Amygdala (tissue), 56 donors: Measurements from ENCODE around the gene OGFRL1.

Experiments
- DNase-seq, 56 donors: peaks; one replicate each; lab custom pipeline; 2025; lab: John Stamatoyannopoulos, UW

OGFRL1 gene

DNA sequence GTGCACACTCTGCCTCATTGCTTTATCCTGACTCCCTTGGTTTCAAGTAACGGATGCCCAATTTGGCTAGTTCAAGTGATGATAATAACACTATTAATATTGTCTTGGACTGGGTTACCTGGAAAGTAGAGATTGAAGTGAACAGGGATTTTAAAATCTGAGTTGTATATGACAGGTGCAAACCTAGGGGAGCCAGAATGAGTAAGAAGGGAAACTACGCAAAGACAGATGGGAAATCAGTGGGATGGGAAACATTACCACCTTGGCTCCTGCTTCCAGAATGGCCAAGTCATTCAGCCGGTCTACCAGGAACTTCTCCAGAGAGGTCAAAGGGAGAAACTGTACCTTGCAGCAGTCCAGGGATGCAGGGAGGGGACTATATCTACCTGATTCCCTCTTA, 41.9 kb downstream of the OGFRL1 start:
- no peak for DNase-seq

DNA sequence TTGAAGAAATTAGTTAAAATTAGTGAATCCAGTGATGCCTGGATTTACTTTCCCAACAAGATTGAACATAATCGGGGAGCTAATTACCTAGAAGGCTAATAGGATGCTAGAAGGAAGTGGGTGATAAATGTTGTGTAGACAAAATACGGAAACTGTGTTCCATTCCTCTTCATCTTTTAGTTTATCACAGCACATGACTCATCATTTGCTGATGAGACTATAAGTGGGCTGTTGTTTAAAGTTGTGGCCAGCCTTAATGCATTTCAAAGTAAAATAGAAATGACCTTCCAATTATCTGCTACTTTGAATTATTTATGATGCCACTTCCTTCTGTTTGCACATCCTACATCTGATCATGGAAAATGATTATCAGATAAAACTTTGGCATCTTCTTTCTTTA, 43.4 kb downstream of the OGFRL1 start:
- no peak for DNase-seq

DNA sequence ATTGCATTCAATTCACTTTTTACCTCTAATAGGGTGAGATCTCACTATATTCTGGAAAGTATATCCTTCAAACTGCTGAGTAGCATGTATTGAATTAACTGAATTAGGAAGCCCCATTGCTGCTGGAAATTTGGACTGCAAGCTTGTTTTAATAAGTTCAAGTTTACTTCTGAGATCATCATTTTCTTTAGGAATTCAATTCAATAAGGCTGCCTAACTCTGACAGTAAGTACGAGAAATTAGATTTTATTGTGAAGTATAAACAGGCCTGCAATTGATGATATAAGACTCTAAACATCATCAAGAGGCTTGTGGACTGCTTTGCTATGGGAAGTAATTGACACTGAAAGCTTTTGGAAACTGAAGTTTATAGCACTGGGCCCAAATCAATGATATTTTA, 44.4 kb downstream of the OGFRL1 start:
- no peak for DNase-seq

DNA sequence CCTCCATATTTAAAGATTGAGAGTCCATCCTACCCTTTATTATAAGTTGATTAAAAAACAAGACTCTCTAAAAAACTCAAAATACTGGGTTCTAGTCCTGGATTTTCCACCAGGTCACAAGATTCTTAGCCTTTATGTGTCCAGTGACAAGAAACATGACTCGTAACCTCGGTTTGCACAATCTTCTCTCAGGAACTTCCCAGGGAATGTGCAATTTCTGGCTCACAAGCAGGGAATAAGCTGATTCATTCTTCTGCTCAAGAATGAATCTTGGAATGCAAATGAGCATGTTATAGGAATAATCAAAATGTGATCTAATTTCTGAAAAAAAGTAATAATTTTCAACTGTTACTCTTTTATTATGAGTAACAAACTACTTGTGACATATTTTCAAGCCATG, 45.1 kb downstream of the OGFRL1 start:
- DNase-seq: no peak

DNA sequence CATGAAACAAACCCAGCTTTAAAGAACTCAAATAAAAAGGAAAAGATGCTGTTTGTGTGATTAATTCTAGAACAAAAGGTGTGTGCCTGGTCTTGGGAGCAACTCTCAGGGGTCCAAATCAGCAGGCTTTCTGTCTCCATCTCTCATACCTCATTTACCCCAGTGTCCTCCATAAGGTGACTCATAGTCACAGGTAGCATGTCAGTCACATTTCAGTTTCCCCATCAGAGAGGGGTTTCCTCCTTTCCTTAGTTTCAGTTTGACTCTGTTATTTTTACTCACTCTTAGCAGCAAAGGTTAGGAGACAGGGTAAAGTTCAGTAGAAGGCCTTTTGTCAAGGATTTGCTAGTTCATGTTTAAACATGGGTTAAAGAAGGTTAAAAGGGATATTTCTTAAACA, 46.2 kb downstream of the OGFRL1 start:
- DNase-seq: no peak

DNA sequence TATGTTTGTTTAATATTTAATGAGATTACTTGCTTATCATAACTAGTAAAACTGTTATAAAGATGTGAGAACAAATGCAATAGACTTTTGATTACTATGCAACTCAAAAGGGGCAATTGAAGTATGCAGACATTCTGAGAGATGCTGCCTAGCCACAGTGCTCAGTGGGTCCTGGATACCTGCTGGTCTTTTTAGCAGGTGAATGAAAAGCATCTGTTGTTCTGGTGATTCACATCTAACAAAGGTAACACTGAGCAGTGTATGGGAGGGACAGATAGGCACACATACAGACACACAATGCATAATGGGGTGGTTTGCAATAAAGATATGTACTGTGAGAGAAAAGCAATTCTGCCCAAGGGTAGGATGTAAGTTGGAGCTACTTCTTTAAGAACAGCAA, 46.9 kb downstream of the OGFRL1 start:
- no peak for DNase-seq

DNA sequence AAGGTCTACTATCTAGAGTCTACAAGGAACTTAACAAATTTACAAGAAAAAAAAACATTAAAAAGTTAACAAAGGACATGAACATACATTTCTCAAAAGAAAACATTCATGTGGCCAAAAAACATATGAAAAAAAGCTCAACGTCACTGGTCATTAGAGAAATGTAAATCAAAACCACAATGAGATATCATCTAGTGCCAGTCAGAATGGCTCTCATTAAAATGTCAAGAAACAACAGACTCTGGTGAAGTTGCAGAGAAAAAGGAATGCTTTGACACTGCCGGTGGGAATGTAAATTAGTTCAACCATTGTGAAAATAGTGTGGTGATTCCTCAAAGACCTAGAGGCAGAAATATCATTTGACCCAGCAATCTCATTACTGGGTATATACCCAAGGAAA, 48.3 kb downstream of the OGFRL1 start:
- no peak for DNase-seq

DNA sequence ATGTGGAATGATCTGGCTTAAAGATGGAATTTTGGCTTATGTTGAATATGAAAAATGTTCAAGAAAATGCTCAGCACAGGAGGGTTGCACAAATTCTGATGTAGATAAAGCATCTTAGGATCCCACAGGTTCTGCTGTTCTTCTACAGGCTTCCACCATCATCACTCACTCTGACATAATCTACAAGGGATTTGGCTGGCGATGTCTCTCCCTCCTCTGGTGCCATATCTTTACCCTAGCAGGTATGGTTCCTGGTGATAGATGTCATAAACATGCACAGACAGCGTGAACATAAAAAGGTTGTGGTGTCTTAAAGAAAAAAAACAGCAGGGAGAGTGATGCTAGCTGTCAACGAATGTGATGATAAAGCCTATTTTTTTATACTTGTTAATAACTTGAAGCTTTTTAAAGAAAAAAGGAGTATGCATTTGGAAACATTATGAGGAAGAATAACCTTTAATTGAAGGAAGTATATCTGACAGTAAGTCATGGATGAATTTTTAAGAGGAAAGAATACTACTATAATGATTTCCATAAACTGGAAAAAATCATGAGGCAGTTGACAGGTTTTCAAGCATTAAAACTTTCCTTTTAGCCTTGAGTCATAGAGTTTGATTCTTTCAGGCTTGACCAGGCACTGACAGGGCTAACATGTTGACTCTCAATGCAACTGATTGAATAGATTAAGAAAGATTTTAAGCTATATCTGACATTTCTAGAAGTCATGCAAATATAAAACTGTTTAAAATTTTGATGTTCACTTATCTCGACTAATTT, 50.1 kb downstream of the OGFRL1 start:
- no peak for DNase-seq

DNA sequence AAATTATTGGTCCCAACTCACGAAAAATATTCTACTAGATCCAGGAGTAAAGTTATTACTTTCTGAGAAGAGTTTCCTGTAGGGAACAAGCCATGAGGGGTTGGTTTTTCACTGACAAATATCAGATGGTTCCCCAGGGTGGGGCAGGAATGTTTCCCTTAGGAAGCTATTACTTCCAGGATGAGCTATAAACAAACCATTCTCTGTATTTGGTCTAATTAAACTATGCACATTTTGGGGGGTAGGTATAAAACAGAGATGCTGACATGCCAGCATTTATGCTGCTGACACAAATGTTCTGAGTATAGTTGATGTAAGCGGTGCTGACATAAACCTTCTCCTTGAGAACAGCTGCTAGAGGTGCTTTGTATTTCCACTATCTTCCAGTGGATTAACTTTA, 54.2 kb downstream of the OGFRL1 start:
- DNase-seq: no peak

DNA sequence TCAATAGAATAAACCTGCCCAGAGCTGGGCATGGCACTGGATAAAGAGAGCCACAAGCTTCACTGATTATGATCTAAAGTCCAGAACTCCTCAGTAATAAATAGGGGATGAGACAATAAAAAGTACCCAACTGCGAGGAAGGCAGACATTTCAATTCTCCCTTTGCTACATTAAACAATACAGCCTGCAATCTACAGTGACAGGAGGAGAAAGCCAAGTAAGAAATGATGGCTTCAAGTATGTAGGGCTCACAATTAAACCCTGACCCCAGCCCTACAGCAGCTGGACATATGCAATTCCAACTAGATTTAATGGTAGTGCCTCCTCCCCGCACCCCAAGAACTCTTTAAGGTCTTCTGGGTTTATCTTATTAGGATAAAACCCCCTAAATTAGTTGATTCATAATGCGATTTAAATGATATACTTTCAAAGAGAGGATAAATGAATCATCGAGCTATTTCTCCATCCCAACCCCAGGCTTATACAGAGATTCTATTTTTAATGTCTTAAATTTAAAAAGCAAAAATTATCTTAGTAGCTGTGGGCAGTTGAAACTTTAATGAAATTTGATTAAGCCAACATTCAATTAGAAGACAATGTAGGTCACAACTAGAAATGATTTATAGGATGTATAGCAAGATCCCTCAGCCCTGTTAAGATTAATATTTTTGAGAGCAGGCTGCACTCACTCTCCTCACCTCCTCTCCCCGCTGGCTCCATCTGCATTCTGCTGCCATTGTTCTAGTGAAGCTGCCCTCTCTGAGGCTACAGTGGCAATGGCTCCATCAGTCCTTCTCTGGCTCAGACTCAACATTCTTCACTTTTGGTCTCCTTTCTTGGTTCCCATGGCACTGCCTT, 57.1 kb downstream of the OGFRL1 start:
- peak in 4 of 56 donors; percentile 5 to 19 (median 14) for DNase-seq

DNA sequence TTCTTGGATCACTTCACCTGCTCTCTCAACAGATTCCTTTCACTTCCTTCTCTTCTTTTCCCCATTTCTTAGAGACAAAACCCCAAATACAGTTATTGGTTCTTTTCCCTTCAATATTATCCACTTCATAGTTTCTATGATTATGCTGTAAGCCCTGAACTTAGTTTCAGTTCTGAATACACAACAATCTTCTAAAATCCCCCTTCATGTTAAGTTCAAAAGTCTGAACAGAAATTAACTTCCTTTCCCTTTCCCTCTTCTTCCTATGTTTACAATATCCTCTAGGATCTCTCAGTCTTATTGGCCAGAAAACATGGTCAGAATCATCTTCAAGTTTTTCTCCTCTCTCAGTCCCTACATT, 57.7 kb downstream of the OGFRL1 start:
- DNase-seq: no peak

DNA sequence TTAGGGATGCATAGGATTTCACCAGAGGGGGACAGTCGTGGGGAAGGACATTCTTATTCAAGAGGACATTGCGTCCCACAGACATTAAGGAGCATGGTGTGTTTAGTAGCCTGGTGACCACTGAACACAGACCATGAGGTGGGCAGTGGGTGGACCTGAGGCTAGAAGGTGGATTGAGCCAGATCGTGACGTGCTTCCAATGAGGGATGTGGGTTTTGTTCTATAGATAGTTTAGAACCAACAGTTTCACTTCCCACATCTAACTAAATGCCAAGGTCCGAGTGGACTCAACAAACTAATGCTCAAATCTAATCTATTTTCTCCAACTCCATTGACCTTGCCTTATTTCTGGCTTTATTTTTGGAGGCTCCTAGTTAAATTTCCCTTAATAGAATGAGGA, 58.5 kb downstream of the OGFRL1 start:
- peak in 8 of 56 donors; percentile 3 to 19 (median 10) for DNase-seq

DNA sequence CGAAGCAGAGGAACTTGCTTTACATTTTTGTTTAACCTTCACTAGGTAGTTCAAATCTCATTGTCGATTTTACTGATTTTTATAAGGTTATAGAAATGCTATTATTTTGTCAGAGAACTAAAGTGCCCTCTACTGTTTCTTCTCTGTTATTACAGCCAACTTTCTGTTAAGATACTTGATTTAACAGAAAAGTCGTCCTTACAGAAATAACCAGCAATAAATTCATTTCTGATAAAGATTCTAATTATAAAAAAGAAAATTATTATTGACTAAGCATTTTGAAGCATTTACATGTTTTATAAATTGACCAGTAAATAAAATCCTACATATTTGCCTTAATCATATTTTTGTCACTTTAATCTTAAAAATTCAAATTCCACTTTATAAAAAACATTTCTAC, 60.8 kb downstream of the OGFRL1 start:
- DNase-seq: peak in 1 of 56 donors; percentile 19

DNA sequence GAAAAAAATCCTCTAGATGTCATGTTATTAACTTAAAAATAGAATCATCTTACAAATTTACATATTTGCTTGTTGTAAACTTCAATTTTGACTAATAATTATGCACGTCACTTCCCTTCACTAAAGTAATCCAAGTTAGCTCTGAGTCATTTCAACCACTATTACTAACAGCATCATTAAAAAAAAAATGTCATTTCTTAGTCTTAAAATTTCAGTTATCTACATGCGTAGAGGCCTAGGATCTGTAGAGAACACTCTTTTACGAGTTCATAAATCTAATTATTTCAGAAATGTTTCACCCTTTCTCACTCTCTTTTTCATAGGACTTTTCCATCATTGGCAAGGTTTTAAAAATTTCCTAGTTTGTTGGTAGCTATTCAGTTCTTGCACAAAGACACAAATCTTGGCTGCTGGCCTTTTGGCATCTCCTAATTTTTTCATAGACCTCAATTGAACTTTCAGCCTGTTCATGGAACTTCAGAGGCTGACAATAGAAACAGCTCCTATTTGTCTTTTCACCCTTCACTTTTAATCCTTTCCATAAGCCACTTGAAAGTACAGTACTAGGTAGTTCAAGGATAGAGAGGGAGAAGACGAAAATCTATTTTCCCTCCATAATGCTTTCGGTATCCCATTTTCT, 61.5 kb downstream of the OGFRL1 start:
- peak in 8 of 56 donors; percentile 2 to 18 (median 3) for DNase-seq

DNA sequence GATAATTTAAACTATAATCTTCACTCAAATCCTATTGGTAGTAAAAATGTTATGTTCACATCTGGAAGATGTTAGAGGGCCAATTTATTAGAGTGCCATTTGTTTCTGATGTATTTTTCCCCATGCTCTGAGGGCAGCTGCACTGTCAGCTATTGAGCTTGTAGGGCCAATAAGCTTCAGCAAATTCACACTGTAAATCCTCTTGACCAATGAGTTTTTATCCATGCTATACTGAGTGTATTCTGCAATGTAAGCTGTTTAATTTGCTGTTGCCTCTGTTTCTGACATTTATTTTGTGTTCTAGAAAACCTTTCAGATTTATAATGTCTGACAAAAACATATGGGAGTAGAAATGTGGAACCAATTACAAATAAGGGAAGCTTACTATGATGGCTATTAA, 62.6 kb downstream of the OGFRL1 start:
- DNase-seq: no peak
